ENCODE measurements around the gene SEMA3D.

- TF ChIP-seq CTCF (IDR thresholded peaks at IDR 0.05 in 2 of 3, conservative IDR thresholded peaks at IDR 0.05 in 1 of 3; ENCODE audit: borderline replicate concordance in 1 of 3, insufficient read depth in 1 of 3, low read depth in 2 of 3, low read length in 2 of 3) (no peak), YY1 (IDR thresholded peaks at IDR 0.05; ENCODE audit: extremely low read depth, insufficient replicate concordance, low read depth, low read length) (no peak), MAX (IDR thresholded peaks at IDR 0.05) (no peak), EZH2 (IDR thresholded peaks at IDR 0.05) (no peak), ATF3 (IDR thresholded peaks at IDR 0.05) (no peak), RAD21 (IDR thresholded peaks at IDR 0.05; ENCODE audit: low read depth) (no peak), POLR2A (IDR thresholded peaks at IDR 0.05; ENCODE audit: borderline replicate concordance, extremely low read depth, insufficient read depth, insufficient read length) (no peak), CEBPB (IDR thresholded peaks at IDR 0.05; ENCODE audit: low read depth) (no peak), FOSL1 (IDR thresholded peaks at IDR 0.05; ENCODE audit: low read depth) (no peak)
Measured at GRCh38 chr7:85196696-85197095, 9.8 kb upstream of the SEMA3D start.
